ENCODE measurements around the gene DPYSL5. TPM values are rescaled to one million over a fixed set of nuclear protein-coding genes. Genes with fewer than 3 reads are reported as not detected.
A peak's percentile ranks its signal among the peaks of the same experiment; 100 is the strongest.

Gene DPYSL5
- total and polyA plus RNA-seq, 2 of the 8 experiments (the other 6 are each of a cell fraction or from before 2014, with no cell fraction given), result 11.9 to 16.4 TPM

GRCh38 chr2:26840937-26841610 lies 6.9 kb upstream of the DPYSL5 start:
- CTCF ChIA-PET (ENCODE audit: partially characterized antibody), result interaction anchor here (0.6 to 14.4 kb wide), 9 partner anchors 69 to 1492 kb away, joined by 3 to 235 read pairs (median 9); no protein-coding TSS in a partner anchor
- POLR2A ChIA-PET (ENCODE audit: partially characterized antibody), result no interaction called here

More at GRCh38 chr2:26840937-26841610, 6.9 kb upstream of the DPYSL5 start:
- Histone ChIP-seq H2BK20ac (ENCODE audit: low read length) (no peak overlapping the region), H3K27ac (ENCODE audit: low read depth, low read length) (no peak overlapping the region), H3K79me1 (ENCODE audit: low read depth, low read length) (no peaks in the 10 kb centered on the region), H2BK12ac (ENCODE audit: low read depth, low read length) (no peak overlapping the region), H2AK5ac (ENCODE audit: low read depth, low read length) (no peak overlapping the region), H3K56ac (replicated peaks; ENCODE audit: insufficient read length, low read depth, low read length) (no peak overlapping the region), H4K91ac (replicated peaks; ENCODE audit: insufficient read length, low read length) (no peak overlapping the region), H2BK15ac (ENCODE audit: low read length) (no peak overlapping the region), H4K8ac (ENCODE audit: extremely low read depth, insufficient read depth, low read length) (no peak overlapping the region), H4K5ac (ENCODE audit: insufficient read length, low read depth, low read length) (no peak overlapping the region), H2BK120ac (replicated peaks; ENCODE audit: low read depth, low read length) (no peak overlapping the region), H3K27me3 (replicated peaks in 1 of 4; ENCODE audit: control insufficient read depth in 3 of 4, extremely low read depth in 1 of 4, insufficient read depth in 3 of 4, low read length in 3 of 4) (peaks cover 0 to 12% (median 5%) of the 10 kb centered on the region in 4 experiments; a peak in 4 of 7 replicates), H3K4me3 (ENCODE audit: extremely low read depth in 1 of 4, insufficient read depth in 2 of 4, low read depth in 3 of 4, low read length in 4 of 4) (no peak overlapping the region), H3K9me3 (ENCODE audit: insufficient read depth in 2 of 2, low read depth in 1 of 2, low read length in 1 of 2) (no peaks in the 10 kb centered on the region), H3K4me2 (ENCODE audit: insufficient read depth in 1 of 2, low read depth in 2 of 2, low read length in 2 of 2) (no peak overlapping the region), H4K20me1 (replicated peaks in 1 of 2; ENCODE audit: control insufficient read depth in 1 of 2, insufficient read depth in 2 of 2, low read length in 2 of 2) (no peaks in the 10 kb centered on the region), H2AFZ (ENCODE audit: low read length) (no peak overlapping the region), H3K4ac (replicated peaks; ENCODE audit: insufficient read length, low read depth, low read length) (no peak overlapping the region), H3K4me1 (replicated peaks in 1 of 4; ENCODE audit: control insufficient read depth in 3 of 4, insufficient read depth in 4 of 4, low read length in 3 of 4) (peaks cover 0 to 2% (median 0%) of the 10 kb centered on the region in 4 experiments; a peak in 2 of 7 replicates), H2BK5ac (ENCODE audit: low read depth, low read length) (no peak overlapping the region), H3K36me3 (ENCODE audit: control insufficient read depth in 2 of 4, insufficient read depth in 4 of 4, low read length in 3 of 4) (no peaks in the 10 kb centered on the region), H3K23me2 (ENCODE audit: low read depth, low read length) (no peaks in the 10 kb centered on the region), H3K18ac (ENCODE audit: extremely low read depth, low read length) (no peak overlapping the region), H3K23ac (ENCODE audit: insufficient read length) (no peak overlapping the region), H3K79me2 (ENCODE audit: control insufficient read depth in 1 of 2, insufficient read depth in 2 of 2, low read length in 2 of 2) (no peaks in the 10 kb centered on the region), H3K9ac (replicated peaks in 1 of 4; ENCODE audit: extremely low read depth in 1 of 4, low read depth in 3 of 4, low read length in 3 of 4) (no peak overlapping the region), H3K14ac (ENCODE audit: insufficient read length) (no peak overlapping the region)
- no peak for TF ChIP-seq TAF7 (optimal IDR thresholded peaks at IDR 0.05; ENCODE audit: borderline replicate concordance, low read depth, low read length)
- no peak for TF ChIP-seq FOSL1 (IDR thresholded peaks at IDR 0.05; ENCODE audit: insufficient read depth, low read depth, low read length)
- TF ChIP-seq PHF8 (conservative IDR thresholded peaks at IDR 0.05; ENCODE audit: low read depth, low read length), result no peak
- TF ChIP-seq SIX5 (IDR thresholded peaks at IDR 0.05; ENCODE audit: low read depth, low read length), result no peak
- TF ChIP-seq CTCF (IDR thresholded peaks at IDR 0.05; ENCODE audit: control extremely low read depth in 1 of 3, insufficient read depth in 1 of 3, low read depth in 1 of 3, low read length in 3 of 3), result peak in 2 of 3 experiments; percentile 5 to 11; a peak in 1 of 4 replicates
- no peak for TF ChIP-seq KDM5A (IDR thresholded peaks at IDR 0.05; ENCODE audit: low read length)
- 0 out of 4 replicates have a peak, but pooled peaks of 1 of the 2 experiments have one; percentile 16 for TF ChIP-seq RAD21 (IDR thresholded peaks at IDR 0.05 in 1 of 2, conservative IDR thresholded peaks at IDR 0.05 in 1 of 2; ENCODE audit: low read depth in 2 of 2, low read length in 2 of 2)
- 84% methylated on average over 4 of the region's 4 CpGs; no CpG with 5 or more reads in 1 of the 2 experiments for WGBS, 2 experiments (ENCODE audit: extremely low coverage in 1 of 2, insufficient coverage in 1 of 2, insufficient read length in 1 of 2, insufficient replicate concordance in 2 of 2, low coverage in 1 of 2, low lambda C conversion rate in 2 of 2, missing lambda C conversion rate in 1 of 2)
- FAIRE-seq (no peak), DNase-seq (ENCODE audit: low read depth in 1 of 2, low spot score in 2 of 2) (no peak)
